ENCODE measurements around the gene SPTB. TPM values are rescaled to one million over a fixed set of nuclear protein-coding genes. Genes with fewer than 3 reads are reported as not detected.

SPTB gene
- 1.7 and 1.9 TPM in 2 replicates for total RNA-seq (2014; rRNA removed; shearing (Covaris generic))

DNA sequence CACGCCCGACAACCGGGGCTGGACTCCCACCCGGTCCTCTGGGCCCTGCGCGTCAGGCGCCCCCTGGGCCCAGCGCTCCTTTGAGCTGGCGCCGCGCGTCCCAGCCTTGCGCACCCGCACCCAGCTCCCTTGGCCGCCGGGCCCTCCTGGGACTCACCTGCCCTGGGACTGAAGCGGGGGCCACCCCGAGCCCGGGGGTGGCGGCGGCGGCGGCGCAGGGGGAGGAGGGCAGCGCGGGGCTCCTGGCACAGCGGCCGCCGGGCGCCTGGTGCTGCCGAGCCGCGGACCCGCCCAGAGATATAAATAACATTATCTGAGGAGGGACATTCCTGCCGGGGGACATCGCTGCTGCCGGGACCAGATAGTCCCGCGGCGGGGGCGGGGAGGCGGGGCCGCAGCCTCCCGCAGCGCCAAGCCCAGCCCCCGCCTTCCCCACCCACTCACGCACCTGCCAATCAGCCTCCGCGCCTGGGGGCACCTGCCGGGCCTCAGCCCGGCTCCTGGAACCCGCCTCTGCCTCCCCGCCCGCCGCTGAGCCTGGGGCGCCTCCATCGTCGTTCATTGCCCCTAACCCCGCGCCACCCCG lies at the start of gene SPTB:
SPTB (minus strand) TSS at position 273 of the 586 bp plus-strand sequence. CDS start 56,813 bp downstream, outside the sequence.

DNA sequence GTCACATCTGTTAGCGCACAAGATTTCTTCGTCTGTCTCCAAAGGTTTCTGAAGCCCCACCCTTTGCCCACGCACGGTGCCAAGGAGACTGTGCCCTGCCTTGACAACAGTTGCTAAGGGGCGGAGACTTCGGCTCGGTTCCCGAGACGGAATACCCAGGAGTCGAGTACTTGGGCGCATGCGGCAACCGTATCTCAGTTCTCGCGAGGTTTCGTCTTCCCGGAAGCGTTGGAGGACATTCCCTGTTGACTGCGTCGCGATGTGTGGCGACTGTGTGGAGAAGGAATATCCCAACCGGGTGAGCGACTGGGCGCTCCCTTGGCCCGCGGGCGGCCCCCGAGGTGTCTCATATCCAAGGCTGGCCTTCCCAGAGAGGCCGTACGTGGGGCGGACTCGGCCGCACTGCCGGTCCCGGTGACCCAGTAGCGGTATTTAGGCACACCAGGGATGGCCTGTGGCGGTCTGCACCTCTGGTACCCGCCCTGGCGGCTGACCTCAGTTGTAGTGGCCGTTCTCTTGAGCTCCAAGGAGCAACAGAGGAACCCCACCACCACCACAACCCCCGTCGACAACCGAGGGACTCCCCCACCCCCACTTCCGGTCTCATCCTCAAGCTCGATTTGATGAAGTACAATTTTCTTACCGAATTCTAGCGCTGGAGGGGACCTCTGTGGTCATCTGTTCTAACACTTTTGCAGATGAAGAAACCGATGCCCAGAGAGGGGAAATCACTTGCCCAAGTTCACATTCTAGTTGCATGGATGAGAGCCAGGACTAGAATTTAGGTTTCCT lies 34.7 kb upstream of the SPTB start, which contains the start of gene CHURC1:
CHURC1 (plus strand) TSS at position 219 of the 792 bp plus-strand sequence; CDS start at position 260, 41 bp downstream.

DNA sequence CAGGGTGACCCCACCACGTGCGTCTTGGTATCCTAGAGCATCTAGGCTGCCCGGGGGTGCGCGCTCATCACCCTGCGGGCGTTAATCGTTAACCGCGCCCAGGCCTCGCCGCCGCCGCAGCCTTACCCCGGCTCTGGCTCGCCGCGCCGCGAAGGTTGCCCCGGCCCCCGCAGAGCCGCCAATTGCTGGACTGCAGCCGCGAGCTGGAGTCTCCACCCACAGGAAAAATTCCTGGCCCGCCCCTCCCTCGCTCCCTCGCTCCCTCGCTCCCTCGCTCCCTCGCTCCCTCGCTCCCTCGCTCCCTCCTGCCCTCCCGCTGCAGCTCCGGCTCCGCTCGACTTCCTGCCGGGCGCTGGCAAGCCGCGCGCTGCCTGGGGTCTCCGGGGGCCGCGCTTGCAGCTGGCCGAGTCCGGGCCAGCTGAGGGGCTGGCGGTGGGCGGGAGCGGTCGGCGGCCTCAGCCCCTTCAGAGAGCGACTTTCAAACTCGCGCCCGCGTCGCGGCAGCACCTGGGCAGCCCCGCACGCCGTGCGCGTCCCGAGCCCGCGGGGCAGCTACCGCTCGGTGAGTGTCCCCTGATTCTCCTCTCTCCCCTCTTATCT lies 175.5 kb downstream of the SPTB start, which contains the start of gene PLEKHG3:
PLEKHG3 (plus strand) TSS at position 282 of the 600 bp plus-strand sequence. CDS start 23,208 bp downstream, outside the sequence.

Small RNA genes lying within 50 kb of the gene (small RNA-seq; reads per million reads assigned to genes)
- not detected for gene RPPH1-2P

Other genes with a start within 250 kb of the SPTB start
- 10.1 and 13.5 TPM in 2 replicates for gene PLEKHG3, start 175.5 kb downstream of the SPTB start, total RNA-seq (2014; rRNA removed; shearing (Covaris generic))
- 17.9 and 26.1 TPM in 2 replicates for gene CHURC1, start 34.5 kb upstream of the SPTB start, total RNA-seq (2014; rRNA removed; shearing (Covaris generic))
- gene GPX2, start 62.8 kb upstream of the SPTB start, total RNA-seq (2014; rRNA removed; shearing (Covaris generic)) = not detected in 2 replicates
- 3.2 and 4.4 TPM in 2 replicates for gene RAB15, start 92.4 kb upstream of the SPTB start, total RNA-seq (2014; rRNA removed; shearing (Covaris generic))
- 4.0 and 5.4 TPM in 2 replicates for gene FNTB, start 107.0 kb upstream of the SPTB start, total RNA-seq (2014; rRNA removed; shearing (Covaris generic))
- 28.2 and 31.4 TPM in 2 replicates for gene MAX, start 222.6 kb upstream of the SPTB start, total RNA-seq (2014; rRNA removed; shearing (Covaris generic))